ENCODE results near the gene EVA1A.
A peak's percentile ranks its signal among the peaks of the same experiment; 100 is the strongest.

EVA1A gene

DNA sequence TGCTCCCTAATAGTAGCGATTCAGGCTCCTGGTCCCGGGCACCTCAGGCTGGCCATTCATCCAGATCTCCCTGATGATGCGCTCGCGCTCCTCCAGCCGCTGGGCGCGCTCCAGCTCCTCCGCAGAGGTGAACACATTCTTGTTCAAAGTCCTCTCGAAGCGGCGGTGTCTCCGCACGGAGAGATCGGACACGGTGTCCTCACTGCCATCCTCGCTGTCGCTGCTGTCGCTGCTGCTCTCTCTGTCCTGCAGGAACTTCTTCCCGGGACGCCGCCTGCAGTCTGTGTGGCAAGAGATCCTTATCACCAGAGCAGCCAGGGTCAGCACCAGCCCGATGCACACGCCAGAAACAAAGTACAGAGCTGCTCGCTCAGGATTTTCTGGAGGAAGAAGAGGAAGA, 67.5 kb downstream of the EVA1A start:
- no peaks in the 10 kb centered on the region for H3K36me3 ChIP-seq (ENCODE audit: control insufficient read depth in 1 of 2, insufficient read depth in 2 of 2, low read length in 2 of 2)

GRCh38 chr2:75491129-75491753, 69.5 kb downstream of the EVA1A start:
- no peak overlapping the region for H2BK5ac ChIP-seq (ENCODE audit: low read depth, low read length, poor library complexity)
- H3K4me1 ChIP-seq (ENCODE audit: control insufficient read depth in 1 of 2, insufficient read depth in 2 of 2, low read length in 2 of 2): peaks cover 4 to 10% of the 10 kb centered on the region in 2 experiments
- no peak for DNase-seq
- H3K4me2 ChIP-seq (ENCODE audit: low read length): no peak overlapping the region
- H3K9me3 ChIP-seq (ENCODE audit: insufficient read depth, low read depth, low read length): no peaks in the 10 kb centered on the region
- H2BK120ac ChIP-seq (ENCODE audit: insufficient read depth, low read length, poor library complexity): no peak overlapping the region
- no peak overlapping the region for H3K18ac ChIP-seq (ENCODE audit: low read length)
- no peaks in the 10 kb centered on the region for H3K36me3 ChIP-seq (ENCODE audit: control insufficient read depth in 1 of 2, insufficient read depth in 2 of 2, low read length in 2 of 2)
- no peak overlapping the region for H3K14ac ChIP-seq (ENCODE audit: low read length)
- no peak overlapping the region for H3K23ac ChIP-seq (ENCODE audit: low read length)
- no peak overlapping the region for H3K27ac ChIP-seq (ENCODE audit: low read depth, low read length)
- no peaks in the 10 kb centered on the region for H3K79me2 ChIP-seq (ENCODE audit: control insufficient read depth, insufficient read depth, low read length, poor library complexity)
- no peak overlapping the region for H4K91ac ChIP-seq (ENCODE audit: low read depth, low read length)
- no peak overlapping the region for H2AFZ ChIP-seq (ENCODE audit: insufficient read depth, low read length, poor library complexity)
- no peaks in the 10 kb centered on the region for H3K27me3 ChIP-seq (ENCODE audit: insufficient read depth, low read length)
- H3K4ac ChIP-seq (ENCODE audit: low read depth, low read length): no peak overlapping the region
- H3K4me3 ChIP-seq (ENCODE audit: low read depth, low read length): no peak overlapping the region
- no peak overlapping the region for H4K12ac ChIP-seq (ENCODE audit: low read depth, low read length)
- no peak overlapping the region for H2AK5ac ChIP-seq (ENCODE audit: low read length)
- no peaks in the 10 kb centered on the region for H3K79me1 ChIP-seq (ENCODE audit: low read length)
- WGBS (ENCODE audit: extremely low coverage, insufficient coverage, insufficient read length): no CpG with 5 or more reads among the region's 4 CpGs
- H3K9ac ChIP-seq (ENCODE audit: low read length): no peak overlapping the region
- H2BK12ac ChIP-seq (ENCODE audit: low read length): no peak overlapping the region
- no peak overlapping the region for H4K8ac ChIP-seq (ENCODE audit: low read depth, low read length)

More for the DNA sequence above, 67.5 kb downstream of the EVA1A start:
- Histone ChIP-seq H3K4me2 (ENCODE audit: low read length) (no peak overlapping the region), H3K79me1 (ENCODE audit: low read length) (no peaks in the 10 kb centered on the region), H2BK5ac (ENCODE audit: low read depth, low read length, poor library complexity) (no peak overlapping the region), H3K9me3 (ENCODE audit: insufficient read depth, low read depth, low read length) (no peaks in the 10 kb centered on the region), H2AFZ (ENCODE audit: insufficient read depth, low read length, poor library complexity) (no peak overlapping the region), H3K23ac (ENCODE audit: low read length) (no peak overlapping the region), H3K27me3 (ENCODE audit: insufficient read depth, low read length) (no peaks in the 10 kb centered on the region), H3K4me1 (ENCODE audit: control insufficient read depth in 1 of 2, insufficient read depth in 2 of 2, low read length in 2 of 2) (peaks cover 4 to 10% of the 10 kb centered on the region in 2 experiments), H2AK5ac (ENCODE audit: low read length) (no peak overlapping the region), H3K4me3 (ENCODE audit: low read depth, low read length) (no peak overlapping the region), H4K8ac (ENCODE audit: low read depth, low read length) (no peak overlapping the region), H3K27ac (ENCODE audit: low read depth, low read length) (no peak overlapping the region), H3K9ac (ENCODE audit: low read length) (no peak overlapping the region), H4K12ac (ENCODE audit: low read depth, low read length) (no peak overlapping the region), H3K79me2 (ENCODE audit: control insufficient read depth, insufficient read depth, low read length, poor library complexity) (no peaks in the 10 kb centered on the region), H3K14ac (ENCODE audit: low read length) (no peak overlapping the region), H2BK12ac (ENCODE audit: low read length) (no peak overlapping the region), H2BK120ac (ENCODE audit: insufficient read depth, low read length, poor library complexity) (no peak overlapping the region), H3K4ac (ENCODE audit: low read depth, low read length) (no peak overlapping the region), H3K18ac (ENCODE audit: low read length) (no peak overlapping the region), H4K91ac (ENCODE audit: low read depth, low read length) (no peak overlapping the region)
- no CpG with 5 or more reads among the region's 25 CpGs for WGBS (ENCODE audit: extremely low coverage, insufficient coverage, insufficient read length)
- peak in 1 of 2 donors; percentile 45 for DNase-seq

DNA sequence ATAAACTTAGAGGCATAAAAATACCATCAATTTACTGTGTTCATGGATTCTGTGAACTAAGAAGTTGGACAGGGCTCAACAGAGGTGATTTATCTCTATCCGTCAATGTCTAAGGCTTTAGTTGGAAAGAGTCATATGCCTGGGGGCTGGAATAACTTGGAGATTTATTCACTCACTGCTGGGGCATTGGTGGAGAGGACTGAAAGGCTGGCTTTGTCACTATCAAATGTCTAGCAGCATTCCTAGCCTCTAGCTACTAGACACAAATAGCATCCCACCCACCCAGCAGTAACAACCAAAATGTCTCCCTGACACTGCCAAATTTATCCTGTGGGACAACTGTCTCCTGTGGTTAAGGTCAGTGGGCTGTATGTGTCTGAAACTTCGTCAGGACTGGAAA, 71.0 kb downstream of the EVA1A start:
- Histone ChIP-seq H3K79me1 (ENCODE audit: low read length) (no peaks in the 10 kb centered on the region), H3K9ac (ENCODE audit: low read length) (no peak overlapping the region), H2BK5ac (ENCODE audit: low read depth, low read length, poor library complexity) (no peak overlapping the region), H4K8ac (ENCODE audit: low read depth, low read length) (no peak overlapping the region), H3K9me3 (ENCODE audit: insufficient read depth, low read depth, low read length) (no peaks in the 10 kb centered on the region), H3K4me3 (ENCODE audit: low read depth, low read length) (no peak overlapping the region), H3K4ac (ENCODE audit: low read depth, low read length) (no peak overlapping the region), H3K36me3 (ENCODE audit: control insufficient read depth in 1 of 2, insufficient read depth in 2 of 2, low read length in 2 of 2) (no peaks in the 10 kb centered on the region), H2AFZ (ENCODE audit: insufficient read depth, low read length, poor library complexity) (no peak overlapping the region), H3K18ac (ENCODE audit: low read length) (no peak overlapping the region), H2AK5ac (ENCODE audit: low read length) (no peak overlapping the region), H2BK12ac (ENCODE audit: low read length) (no peak overlapping the region), H3K4me1 (ENCODE audit: control insufficient read depth in 1 of 2, insufficient read depth in 2 of 2, low read length in 2 of 2) (peaks cover 4 to 10% of the 10 kb centered on the region in 2 experiments), H3K4me2 (ENCODE audit: low read length) (peak overlapping the region; percentile 8), H4K12ac (ENCODE audit: low read depth, low read length) (no peak overlapping the region), H3K27ac (ENCODE audit: low read depth, low read length) (no peak overlapping the region), H4K91ac (ENCODE audit: low read depth, low read length) (no peak overlapping the region), H3K27me3 (ENCODE audit: insufficient read depth, low read length) (no peaks in the 10 kb centered on the region), H2BK120ac (ENCODE audit: insufficient read depth, low read length, poor library complexity) (no peak overlapping the region), H3K14ac (ENCODE audit: low read length) (no peak overlapping the region), H3K79me2 (ENCODE audit: control insufficient read depth, insufficient read depth, low read length, poor library complexity) (no peaks in the 10 kb centered on the region), H3K23ac (ENCODE audit: low read length) (no peak overlapping the region)
- WGBS (ENCODE audit: extremely low coverage, insufficient coverage, insufficient read length): no CpG with 5 or more reads among the region's 2 CpGs
- DNase-seq: peak; percentile 61 to 62

- Histone ChIP-seq H2BK5ac (ENCODE audit: low read depth, low read length, poor library complexity) (no peak overlapping the region), H2BK120ac (ENCODE audit: insufficient read depth, low read length, poor library complexity) (no peak overlapping the region), H2AK5ac (ENCODE audit: low read length) (no peak overlapping the region), H3K14ac (ENCODE audit: low read length) (no peak overlapping the region), H3K79me1 (ENCODE audit: low read length) (no peaks in the 10 kb centered on the region), H4K91ac (ENCODE audit: low read depth, low read length) (no peak overlapping the region), H3K23ac (ENCODE audit: low read length) (no peak overlapping the region), H3K9me3 (ENCODE audit: insufficient read depth, low read depth, low read length) (no peaks in the 10 kb centered on the region), H3K4me1 (ENCODE audit: control insufficient read depth in 1 of 2, insufficient read depth in 2 of 2, low read length in 2 of 2) (peaks cover 2 to 5% of the 10 kb centered on the region in 2 experiments), H3K36me3 (ENCODE audit: control insufficient read depth in 1 of 2, insufficient read depth in 2 of 2, low read length in 2 of 2) (no peaks in the 10 kb centered on the region), H3K9ac (ENCODE audit: low read length) (no peak overlapping the region), H3K79me2 (ENCODE audit: control insufficient read depth, insufficient read depth, low read length, poor library complexity) (no peaks in the 10 kb centered on the region), H4K8ac (ENCODE audit: low read depth, low read length) (no peak overlapping the region), H2AFZ (ENCODE audit: insufficient read depth, low read length, poor library complexity) (no peak overlapping the region), H3K4me2 (ENCODE audit: low read length) (no peak overlapping the region), H3K18ac (ENCODE audit: low read length) (no peak overlapping the region), H3K4ac (ENCODE audit: low read depth, low read length) (no peak overlapping the region), H2BK12ac (ENCODE audit: low read length) (no peak overlapping the region), H4K12ac (ENCODE audit: low read depth, low read length) (no peak overlapping the region), H3K27me3 (ENCODE audit: insufficient read depth, low read length) (no peaks in the 10 kb centered on the region), H3K4me3 (ENCODE audit: low read depth, low read length) (no peak overlapping the region), H3K27ac (ENCODE audit: low read depth, low read length) (no peak overlapping the region)
- no CpG with 5 or more reads among the region's 1 CpG for WGBS (ENCODE audit: extremely low coverage, insufficient coverage, insufficient read length)
- DNase-seq: no peak
Observed at GRCh38 chr2:75488157-75488556, 72.6 kb downstream of the EVA1A start.
